NCI-H2029 treated with DMSO at 0.1 percent for 48 hours (cell line): Measurements from ENCODE around the gene USP12.
A peak's percentile ranks its signal among the peaks of the same experiment; 100 is the strongest.

ENCODE experiments used
- DNase-seq: peaks from one replicate; lab custom pipeline; 2025; lab: John Stamatoyannopoulos, UW

Gene USP12

DNA sequence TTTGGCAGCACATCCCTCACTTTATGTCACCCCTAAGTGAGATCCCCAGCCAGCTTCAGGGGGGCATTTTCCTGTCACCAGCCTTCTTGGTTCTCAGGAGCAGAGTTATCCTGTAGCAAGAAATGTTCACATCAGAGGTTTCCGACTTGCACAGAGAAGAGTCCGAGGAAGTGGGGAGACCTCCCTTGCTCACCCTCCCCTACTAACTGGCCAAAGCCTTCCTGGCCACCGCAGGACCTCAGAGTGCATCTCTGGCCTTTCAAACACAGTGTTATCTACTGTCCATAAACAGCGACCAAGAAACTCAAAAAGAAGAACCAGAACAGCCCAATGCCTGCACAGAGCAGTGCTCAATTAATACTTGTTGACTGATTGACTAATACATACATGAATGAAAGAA, 134.4 kb downstream of the USP12 start:
- no peak for DNase-seq

DNA sequence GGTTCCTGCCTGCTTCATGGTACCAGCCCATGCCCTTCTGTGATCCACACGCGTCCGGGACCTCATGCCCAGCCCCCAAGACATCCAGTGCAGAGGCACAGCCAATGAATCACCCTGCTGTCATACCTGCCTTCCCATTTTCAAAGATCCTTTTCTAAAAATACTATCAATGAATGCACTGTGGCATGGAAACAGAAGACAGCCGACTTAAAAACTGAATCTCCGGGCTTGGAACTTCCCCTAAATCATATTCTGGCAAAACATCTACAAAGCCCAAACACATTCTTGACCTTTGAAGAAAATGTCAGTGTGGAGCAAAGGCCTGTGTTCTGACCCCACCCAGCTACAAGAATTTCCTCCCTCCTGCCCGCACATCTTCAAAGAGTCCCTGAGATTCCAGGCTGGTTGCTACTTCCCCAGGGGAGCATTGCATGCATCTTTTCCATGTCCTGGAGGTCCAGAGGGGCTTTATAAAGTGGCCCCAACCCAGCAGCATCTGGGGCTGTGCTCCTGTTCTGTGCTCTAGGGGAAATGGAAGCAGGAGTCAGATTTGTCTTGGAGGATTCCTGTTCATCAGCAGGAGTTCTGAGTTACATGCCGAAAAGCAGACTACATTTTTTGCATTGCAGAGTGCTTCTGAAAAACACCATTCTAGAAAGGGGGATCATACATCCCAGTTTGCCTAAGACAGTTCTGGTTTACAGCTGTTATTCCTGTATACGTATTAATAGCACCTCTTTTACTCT, 135.2 kb downstream of the USP12 start:
- DNase-seq = no peak

DNA sequence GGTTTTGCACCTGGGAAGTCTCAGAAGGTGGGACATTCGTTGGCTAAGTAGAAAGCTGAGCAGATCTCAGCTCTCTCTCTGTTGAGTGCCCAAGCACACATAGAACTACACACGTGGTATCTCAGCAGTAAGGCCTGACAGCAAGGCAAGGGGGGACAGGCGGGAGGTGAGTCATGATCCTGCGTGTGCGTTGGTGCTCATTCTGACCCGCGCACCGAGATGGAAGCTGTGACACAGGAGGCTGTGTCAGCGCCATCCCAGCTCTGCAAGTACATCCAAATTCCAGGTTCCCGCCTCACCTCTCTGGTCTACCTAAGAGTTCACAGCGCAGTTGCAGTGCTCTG, 135.7 kb downstream of the USP12 start:
- no peak for DNase-seq

DNA sequence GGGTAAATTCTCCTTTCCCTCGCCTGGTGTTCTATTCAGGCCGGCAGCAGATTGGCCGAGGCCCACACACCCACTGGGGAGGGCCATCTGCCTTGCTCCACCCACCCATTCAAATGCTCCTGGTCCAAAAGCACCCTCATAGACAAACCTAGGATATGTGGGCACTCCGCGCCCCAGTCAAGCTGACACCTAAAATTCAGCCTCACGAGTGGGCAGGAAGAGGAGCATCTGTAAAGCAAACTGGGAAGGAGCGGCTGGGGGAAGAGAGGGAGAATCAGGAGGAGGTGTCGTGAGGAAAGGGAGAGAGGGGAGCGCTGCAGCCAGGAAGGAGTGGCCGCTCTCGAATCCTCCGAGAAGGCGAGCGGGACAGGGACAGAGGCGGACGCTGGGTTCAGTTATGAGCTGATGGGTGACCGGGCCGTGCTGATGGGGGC, 136.9 kb downstream of the USP12 start:
- no peak for DNase-seq

DNA sequence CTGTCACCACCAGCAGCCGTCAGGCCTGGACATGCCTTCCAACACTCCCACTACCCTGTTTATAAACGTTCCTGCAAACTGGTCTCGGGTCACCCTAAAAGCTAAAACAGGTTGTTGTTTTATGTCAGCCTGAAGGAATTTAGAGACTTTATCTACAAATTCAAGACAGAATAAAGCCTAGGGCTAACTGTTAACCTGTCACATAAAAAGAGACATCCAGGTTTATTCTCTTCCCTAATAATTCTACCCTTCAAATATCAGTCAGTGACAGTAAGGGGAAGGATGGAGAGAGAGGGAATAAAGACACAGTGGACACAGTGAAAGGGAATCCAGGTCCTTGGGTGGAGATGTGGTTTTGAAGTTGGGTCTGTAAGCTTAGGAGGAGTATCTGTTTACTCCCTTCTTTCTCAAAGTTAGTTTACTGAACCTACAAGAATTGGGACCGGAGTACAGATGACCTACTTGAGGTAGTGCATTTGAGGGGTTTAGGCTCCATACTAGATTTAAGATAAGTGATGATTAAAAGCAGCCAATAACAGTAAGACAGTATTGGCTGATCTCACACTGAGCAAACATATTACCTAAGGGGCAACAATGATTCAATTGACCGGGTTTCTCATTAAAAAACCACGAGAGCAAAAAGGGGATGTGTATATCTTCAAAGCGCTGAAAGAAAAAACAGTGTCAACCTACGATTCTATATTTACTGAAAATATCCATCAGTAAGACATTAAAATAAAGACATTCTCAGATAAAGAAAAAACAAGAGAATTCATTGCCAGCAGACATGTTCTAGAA, 142.7 kb downstream of the USP12 start:
- DNase-seq = no peak

DNA sequence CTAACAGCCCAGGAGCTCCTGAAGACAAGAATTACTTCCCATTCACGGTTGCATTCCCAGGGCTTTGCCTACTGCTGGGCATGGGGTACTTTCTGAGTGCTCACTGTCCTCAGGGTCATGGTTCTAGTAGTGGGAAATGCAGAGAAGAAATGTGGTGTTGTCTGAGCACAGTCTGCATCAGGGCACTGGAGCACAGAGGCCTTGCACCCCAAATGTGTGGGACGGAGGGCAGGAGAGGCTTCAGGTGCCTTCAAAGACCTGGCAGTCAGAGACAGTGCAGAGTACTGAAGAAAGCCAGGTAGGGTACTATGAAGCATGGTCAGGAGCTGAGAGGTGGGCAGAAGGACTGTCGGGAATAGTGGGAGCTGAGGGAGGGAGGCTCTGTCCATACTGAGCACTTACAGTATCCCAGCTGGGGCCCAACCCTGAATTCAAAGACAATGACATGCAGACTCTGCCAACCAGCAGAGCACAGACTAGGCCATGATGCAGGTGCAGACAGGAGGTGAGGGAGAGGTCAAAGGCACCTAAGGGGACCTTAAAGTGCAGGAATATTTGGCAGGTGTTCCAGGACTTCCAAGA, 144.4 kb downstream of the USP12 start:
- no peak for DNase-seq

DNA sequence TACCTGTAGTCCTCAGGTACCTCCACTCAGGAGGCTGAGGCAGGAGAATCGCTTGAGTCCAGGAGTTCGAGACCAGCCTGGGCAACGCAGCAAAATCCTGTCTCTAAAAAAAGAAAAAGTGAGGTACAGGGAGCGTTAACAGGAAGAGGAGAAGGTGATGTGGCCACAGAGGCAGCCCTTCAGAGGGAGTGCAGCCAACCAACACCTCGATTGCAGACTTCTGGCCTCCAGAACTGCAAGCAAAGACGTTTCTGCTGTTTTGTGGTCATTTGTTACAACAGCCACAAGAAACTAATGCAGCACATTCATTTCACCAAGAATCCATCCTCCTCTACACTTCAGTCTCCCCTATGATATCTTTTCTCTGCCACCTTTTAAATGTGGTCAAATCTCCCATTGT, 145.2 kb downstream of the USP12 start:
- DNase-seq = no peak

DNA sequence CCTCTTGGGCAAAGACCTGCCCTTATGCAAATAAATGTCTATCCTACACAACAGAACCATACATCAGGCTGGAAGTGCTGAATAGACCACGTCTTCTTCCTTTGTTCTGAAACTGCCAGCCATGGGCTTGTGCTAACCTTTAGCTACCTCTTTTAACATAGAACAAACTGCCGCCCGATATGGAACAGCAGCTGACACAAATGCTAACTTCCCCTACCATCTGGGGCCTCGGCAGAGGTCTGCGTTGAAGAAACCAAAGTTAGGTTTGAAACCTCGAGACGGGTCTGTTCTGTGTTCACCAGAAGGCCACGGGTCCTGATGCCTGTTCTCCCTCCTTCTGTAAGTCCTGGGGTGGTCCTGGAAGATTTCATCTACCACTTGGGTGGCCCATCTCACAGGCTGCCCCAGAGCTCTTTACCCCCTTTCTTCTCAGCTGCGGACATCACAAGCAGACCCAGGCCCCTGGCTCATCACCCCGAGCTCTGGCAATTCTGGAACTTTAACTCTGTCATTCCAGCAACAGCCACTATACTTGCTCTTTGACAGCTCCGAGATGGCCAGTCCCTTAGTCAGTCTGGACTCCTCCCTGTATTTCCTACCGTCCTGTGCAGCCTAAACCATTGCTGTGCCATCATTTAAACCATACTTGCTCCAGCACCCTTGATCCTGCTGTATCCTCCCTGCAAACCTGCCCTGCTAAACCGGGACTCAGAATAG, 146.7 kb downstream of the USP12 start:
- DNase-seq = no peak

DNA sequence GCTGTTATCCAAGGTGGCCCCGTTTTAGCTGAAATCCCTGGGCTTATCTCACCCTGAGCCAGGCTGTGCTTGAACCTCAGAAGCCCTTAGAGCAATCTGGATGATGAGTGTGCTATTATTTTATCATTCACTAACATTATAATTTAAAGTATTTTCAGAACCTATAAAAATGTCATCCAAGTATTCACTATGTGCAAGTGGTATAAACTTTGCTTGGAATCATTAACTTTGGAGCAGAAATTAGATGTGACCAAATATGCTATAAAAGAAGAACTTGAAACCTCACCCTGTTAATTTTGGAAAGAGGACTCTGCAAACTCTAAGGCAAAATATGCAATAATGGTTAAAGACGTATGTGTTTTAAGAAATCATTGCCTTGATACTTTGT, 147.5 kb downstream of the USP12 start:
- no peak for DNase-seq

DNA sequence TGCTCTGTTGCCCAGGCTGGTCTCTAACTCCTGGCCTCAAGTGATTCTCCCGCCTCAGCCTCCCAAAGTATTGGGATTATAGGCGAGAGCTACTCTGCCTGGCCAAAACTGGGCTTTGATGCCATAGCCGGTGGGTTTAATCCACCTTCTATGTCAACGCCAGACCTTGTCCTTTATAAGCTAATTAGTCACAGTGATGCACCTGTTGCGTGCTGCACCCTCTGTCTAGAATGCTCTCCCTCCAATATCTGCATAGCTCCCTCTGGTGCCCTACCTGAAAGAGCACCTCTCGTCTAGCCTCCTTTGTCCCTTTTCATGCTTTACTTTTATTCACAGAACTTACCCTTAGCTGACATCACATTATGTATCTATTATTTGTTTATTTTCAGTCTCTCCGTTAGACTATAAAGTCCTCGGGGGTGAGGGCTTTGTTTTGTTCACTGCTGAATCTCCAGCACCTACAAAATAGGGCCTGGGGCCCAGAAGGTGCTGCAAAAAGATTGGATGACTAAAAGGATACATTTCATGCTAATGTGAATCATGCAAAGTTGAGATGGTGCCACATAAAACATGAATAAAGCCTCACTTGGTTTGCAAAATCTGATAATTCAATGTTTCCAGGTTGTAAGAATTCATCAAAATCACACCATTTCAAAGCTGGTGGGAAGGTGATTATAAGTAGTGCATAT, 148.1 kb downstream of the USP12 start:
- DNase-seq = no peak

DNA sequence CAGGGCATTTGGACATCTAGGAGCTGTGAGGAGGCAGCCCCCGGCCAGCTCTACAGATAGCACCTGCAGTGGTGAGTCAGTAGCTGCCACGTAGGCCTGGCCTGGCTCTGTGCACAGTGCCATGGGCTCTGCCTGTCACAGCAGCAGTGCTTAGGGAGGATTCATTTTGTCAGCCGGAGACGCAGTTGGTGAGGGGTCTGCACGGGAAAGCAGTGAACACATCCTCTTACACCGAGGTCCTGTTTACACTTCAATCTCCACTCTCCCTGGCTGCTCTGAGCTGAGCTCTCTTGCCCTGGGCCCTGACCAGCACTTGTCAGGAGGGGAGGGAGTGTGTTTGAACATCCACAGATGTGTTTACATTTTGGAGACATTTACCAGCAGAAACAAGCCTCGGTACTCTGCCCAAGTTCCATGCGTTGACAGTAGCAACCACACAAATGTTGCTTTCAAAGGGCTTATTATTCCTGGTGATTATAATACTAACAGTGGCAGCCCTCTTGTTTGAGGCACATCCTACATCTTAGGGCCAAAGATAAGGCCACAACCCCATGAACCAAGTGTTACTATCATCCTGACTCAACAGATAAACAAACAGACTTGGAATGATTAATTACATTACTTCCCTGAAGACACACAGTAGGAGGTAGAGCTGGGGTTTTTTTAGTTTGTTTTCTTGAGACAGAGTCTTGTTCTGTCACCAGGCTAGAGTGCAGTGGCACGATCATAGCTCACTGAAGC, 148.9 kb downstream of the USP12 start:
- peak; percentile 15 for DNase-seq

DNA sequence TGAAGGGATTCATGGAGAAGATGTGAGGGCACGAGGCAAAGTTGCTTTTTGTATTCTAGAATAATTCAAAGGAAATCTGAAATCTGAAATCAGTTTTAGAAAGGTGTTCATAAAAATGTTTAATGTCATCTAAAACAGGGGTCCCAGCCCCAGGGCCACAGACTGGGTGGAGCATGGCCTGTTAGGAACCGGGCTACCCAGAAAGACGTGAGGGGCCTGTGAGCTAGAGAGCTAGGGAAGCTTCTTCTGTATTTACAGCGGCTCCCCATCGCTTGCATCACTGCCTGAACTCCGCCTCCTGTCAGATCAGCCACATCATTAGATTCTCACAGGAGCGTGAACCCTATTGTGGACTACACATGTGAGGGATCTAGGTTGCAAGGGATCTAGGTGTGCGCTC, 151.2 kb downstream of the USP12 start:
- no peak for DNase-seq

DNA sequence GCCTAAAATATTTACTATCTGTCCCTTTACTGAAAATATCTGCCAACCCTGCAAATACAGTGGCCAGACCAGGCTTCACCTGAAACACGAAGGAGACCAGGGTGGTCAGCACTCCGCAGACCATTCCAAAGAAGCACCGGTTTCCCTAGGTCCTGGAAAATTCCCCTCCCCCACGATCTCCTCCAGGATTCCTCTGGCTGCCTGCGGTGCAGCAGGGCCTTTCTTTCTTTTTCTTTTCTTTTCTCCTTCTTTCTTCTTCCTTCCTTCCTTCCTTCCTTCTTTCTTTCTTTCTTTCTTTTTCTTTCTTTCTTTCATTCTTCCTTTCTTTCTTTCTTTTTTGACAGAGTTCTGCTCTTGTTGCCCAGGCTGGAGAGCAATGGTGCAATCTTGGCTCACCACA, 152.7 kb downstream of the USP12 start:
- DNase-seq = no peak

DNA sequence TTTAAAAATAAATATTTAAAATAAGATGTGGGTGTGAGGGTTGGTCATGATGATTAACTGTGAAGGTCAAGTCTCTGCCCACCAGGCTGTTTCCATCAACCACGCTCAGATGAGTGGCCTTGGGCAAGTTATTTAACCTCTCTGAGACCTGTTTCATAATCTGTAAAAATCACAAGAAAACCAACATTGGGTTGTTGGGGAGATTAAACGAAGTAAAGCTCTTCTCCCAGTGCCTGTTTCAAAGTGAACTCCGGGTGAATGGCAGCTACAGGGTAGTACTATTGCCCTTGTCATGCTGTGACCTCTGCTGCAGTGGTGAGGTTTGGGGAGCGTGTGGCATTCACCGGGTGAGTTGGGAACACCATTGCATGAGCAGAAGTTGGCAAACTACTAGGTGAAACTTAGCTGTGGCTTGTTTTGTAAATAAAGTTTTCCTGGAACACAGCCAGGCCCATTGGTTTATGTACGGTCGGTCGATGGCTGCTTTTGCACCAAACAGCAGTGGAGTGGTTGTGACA, 153.2 kb downstream of the USP12 start:
- DNase-seq = no peak

DNA sequence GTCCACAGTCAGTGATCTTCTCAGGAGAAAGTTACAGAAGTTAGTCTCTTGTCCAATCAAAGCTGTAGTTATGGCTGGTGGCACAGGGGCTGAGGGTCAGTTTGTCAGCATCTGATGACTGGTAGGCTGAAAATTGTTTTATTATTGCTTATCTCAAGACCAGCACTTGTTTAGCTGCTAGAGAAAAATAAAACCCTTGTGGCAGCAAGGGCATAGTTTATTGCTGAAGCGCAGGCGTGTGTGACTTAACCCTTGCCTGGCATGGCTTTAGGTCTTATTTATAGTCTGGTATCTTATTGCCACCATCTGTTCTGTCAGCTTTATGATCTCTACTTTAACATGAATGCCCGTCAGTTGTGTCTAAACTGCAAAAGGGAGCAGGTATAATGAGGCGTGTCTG, 154.7 kb downstream of the USP12 start:
- no peak for DNase-seq
